ENCODE results near the gene MYF6. TPM values are rescaled to one million over a fixed set of nuclear protein-coding genes. Genes with fewer than 3 reads are reported as not detected.

Gene MYF6
- total and polyA plus RNA-seq, 3 experiments from 2014 or later, result not detected

GRCh38 chr12:80709811-80710726 is 2.6 kb downstream of the MYF6 start:
- no peaks in the 10 kb centered on the region for H3K9me3 ChIP-seq (ENCODE audit: low read length)
- no peak overlapping the region for H3K4me3 ChIP-seq (ENCODE audit: low read length)
- H3K27me3 ChIP-seq (ENCODE audit: insufficient read depth, low read length, poor library complexity, severe bottlenecking), result no peaks in the 10 kb centered on the region
- ChIA-PET CTCF (no interaction called here), POLR2A (no interaction called here)
- Mint-ChIP-seq H3K27me3 (peaks cover 16 to 35% of the 10 kb centered on the region in 2 donors), H3K4me3 (no peak overlapping the region), H3K36me3 (no peaks in the 10 kb centered on the region), H3K4me1 (no peaks in the 10 kb centered on the region), H3K27ac (no peak overlapping the region), H3K9me3 (peaks cover 10 to 20% (median 12%) of the 10 kb centered on the region in 5 donors)
- H3K4me1 ChIP-seq (ENCODE audit: insufficient read depth, low read length), result no peaks in the 10 kb centered on the region
- no peak for DNase-seq
- H3K36me3 ChIP-seq (ENCODE audit: insufficient read depth, low read length), result no peaks in the 10 kb centered on the region
- no peak overlapping the region for H3K27ac ChIP-seq (ENCODE audit: low read depth, low read length)

DNA sequence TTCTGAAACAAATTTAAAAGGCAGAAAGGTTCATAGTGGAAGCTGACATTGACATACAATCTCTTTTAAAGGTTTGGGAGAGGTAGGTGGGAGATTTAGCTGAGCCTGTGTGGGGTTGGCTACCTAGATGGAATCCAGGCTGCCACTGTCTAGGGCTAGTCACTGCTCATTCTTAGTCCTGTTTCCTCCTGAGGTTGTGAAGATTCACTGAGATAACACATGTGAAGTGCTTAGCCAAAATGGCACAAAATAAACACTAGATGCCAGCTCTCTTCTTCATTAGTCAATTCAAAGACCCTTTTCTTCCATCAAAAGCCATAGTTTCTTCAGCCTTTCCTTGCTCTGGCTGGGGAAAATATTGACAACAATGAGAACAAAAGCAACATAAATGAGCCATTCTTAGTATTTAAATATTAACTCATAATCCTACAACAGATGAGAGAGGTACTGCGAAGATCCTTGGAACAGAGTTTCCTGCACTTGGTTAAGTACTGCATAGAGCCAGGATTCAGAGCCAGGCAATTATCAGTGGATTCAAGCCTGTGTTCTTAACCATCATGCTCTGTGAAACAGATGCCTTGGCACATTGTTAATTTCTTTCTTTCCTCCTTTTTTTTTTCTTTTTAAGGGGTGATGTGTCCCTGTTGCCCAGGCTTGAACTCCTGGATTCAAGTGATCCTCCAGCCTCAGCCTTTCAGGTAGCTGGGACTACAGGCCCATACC is 3.5 kb downstream of the MYF6 start:
- Histone ChIP-seq H3K36me3 (ENCODE audit: insufficient read depth, low read length) (no peaks in the 10 kb centered on the region), H3K4me3 (ENCODE audit: low read length) (no peak overlapping the region), H3K27me3 (ENCODE audit: insufficient read depth, low read length, poor library complexity, severe bottlenecking) (no peaks in the 10 kb centered on the region), H3K27ac (ENCODE audit: low read depth, low read length) (no peak overlapping the region), H3K4me1 (ENCODE audit: insufficient read depth, low read length) (no peaks in the 10 kb centered on the region), H3K9me3 (ENCODE audit: low read length) (no peaks in the 10 kb centered on the region)
- POLR2A ChIA-PET, result no interaction called here
- peaks cover 16 to 34% of the 10 kb centered on the region in 2 donors for H3K27me3 Mint-ChIP-seq
- no peaks in the 10 kb centered on the region for H3K36me3 Mint-ChIP-seq
- no peaks in the 10 kb centered on the region for H3K4me1 Mint-ChIP-seq
- CTCF ChIA-PET, result no interaction called here
- DNase-seq, result no peak
- H3K4me3 Mint-ChIP-seq, result no peak overlapping the region
- peaks cover 9 to 17% (median 11%) of the 10 kb centered on the region in 5 donors for H3K9me3 Mint-ChIP-seq
- no peak overlapping the region for H3K27ac Mint-ChIP-seq

DNA sequence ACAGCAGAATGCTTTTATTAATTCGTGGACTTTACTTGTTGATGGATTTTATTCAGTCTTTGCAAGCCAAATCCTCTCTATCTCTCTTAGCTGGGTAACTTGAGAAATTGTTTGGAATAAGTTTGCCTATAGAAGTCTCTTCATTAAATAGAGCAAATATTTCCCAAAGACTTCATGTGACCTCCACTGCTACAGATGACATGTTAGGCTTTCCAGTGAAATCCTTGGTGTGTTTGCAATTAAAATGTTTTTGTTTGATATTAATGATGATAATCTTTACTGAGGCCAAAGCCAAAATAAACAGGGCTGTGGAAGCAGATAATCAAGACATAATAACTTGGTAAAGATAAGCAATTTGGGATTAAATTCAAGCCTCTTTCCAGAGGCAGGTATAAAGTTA is 4.4 kb downstream of the MYF6 start:
- CTCF ChIA-PET, result no interaction called here
- H3K27me3 Mint-ChIP-seq, result peaks cover 16 to 32% of the 10 kb centered on the region in 2 donors
- H3K4me1 Mint-ChIP-seq, result no peaks in the 10 kb centered on the region
- no peaks in the 10 kb centered on the region for H3K9me3 ChIP-seq (ENCODE audit: low read length)
- H3K36me3 ChIP-seq (ENCODE audit: insufficient read depth, low read length), result no peaks in the 10 kb centered on the region
- DNase-seq, result no peak
- H3K27ac Mint-ChIP-seq, result no peak overlapping the region
- peaks cover 5 to 17% (median 11%) of the 10 kb centered on the region in 5 donors for H3K9me3 Mint-ChIP-seq
- POLR2A ChIA-PET, result no interaction called here
- H3K4me3 ChIP-seq (ENCODE audit: low read length), result no peak overlapping the region
- H3K27me3 ChIP-seq (ENCODE audit: insufficient read depth, low read length, poor library complexity, severe bottlenecking), result no peaks in the 10 kb centered on the region
- no peaks in the 10 kb centered on the region for H3K4me1 ChIP-seq (ENCODE audit: insufficient read depth, low read length)
- H3K4me3 Mint-ChIP-seq, result no peak overlapping the region
- H3K27ac ChIP-seq (ENCODE audit: low read depth, low read length), result no peak overlapping the region
- no peaks in the 10 kb centered on the region for H3K36me3 Mint-ChIP-seq

- Histone ChIP-seq H3K36me3 (ENCODE audit: insufficient read depth, low read length) (no peaks in the 10 kb centered on the region), H3K27me3 (ENCODE audit: insufficient read depth, low read length, poor library complexity, severe bottlenecking) (no peaks in the 10 kb centered on the region), H3K4me1 (ENCODE audit: insufficient read depth, low read length) (no peaks in the 10 kb centered on the region), H3K27ac (ENCODE audit: low read depth, low read length) (no peak overlapping the region), H3K9me3 (ENCODE audit: low read length) (no peaks in the 10 kb centered on the region), H3K4me3 (ENCODE audit: low read length) (no peak overlapping the region)
- H3K36me3 Mint-ChIP-seq, result no peaks in the 10 kb centered on the region
- ChIA-PET POLR2A (no interaction called here), CTCF (no interaction called here)
- DNase-seq, result no peak
- H3K27me3 Mint-ChIP-seq, result peaks cover 14 to 24% of the 10 kb centered on the region in 2 donors
- H3K4me1 Mint-ChIP-seq, result no peaks in the 10 kb centered on the region
- no peak overlapping the region for H3K27ac Mint-ChIP-seq
- peaks cover 1 to 17% (median 5%) of the 10 kb centered on the region in 5 donors for H3K9me3 Mint-ChIP-seq
- H3K4me3 Mint-ChIP-seq, result no peak overlapping the region
These were observed 5.4 kb downstream of the MYF6 start for GRCh38 chr12:80712866-80713265.

DNA sequence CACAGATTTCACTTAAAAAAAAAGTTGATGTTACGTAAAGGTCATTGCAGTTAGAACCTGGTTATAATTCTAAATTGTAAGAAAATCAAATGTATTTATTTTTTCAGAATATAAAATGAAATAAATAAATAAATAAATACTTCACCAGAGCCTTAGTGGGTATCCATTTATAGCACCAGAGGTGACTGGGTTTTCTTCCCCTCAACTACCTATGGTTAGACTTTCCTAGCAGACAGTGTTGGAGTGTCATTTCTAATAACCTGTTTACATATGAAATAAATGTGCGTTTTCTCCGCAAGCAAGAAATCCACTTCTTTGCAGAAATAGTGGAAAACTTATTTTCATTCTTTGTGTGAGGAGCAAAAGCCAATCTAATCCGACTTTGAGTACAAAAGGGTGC is 6.0 kb downstream of the MYF6 start:
- no peak for DNase-seq
- Mint-ChIP-seq H3K4me3 (no peak overlapping the region), H3K27me3 (peaks cover 14 to 23% of the 10 kb centered on the region in 2 donors), H3K4me1 (no peaks in the 10 kb centered on the region), H3K36me3 (no peaks in the 10 kb centered on the region), H3K9me3 (peaks cover 1 to 17% (median 5%) of the 10 kb centered on the region in 5 donors), H3K27ac (no peak overlapping the region)
- Histone ChIP-seq H3K27ac (ENCODE audit: low read depth, low read length) (no peak overlapping the region), H3K9me3 (ENCODE audit: low read length) (no peaks in the 10 kb centered on the region), H3K4me3 (ENCODE audit: low read length) (no peak overlapping the region), H3K4me1 (ENCODE audit: insufficient read depth, low read length) (no peaks in the 10 kb centered on the region), H3K27me3 (ENCODE audit: insufficient read depth, low read length, poor library complexity, severe bottlenecking) (no peaks in the 10 kb centered on the region), H3K36me3 (ENCODE audit: insufficient read depth, low read length) (no peaks in the 10 kb centered on the region)
- POLR2A ChIA-PET, result no interaction called here
- CTCF ChIA-PET, result no interaction called here

GRCh38 chr12:80714055-80714454 is 6.6 kb downstream of the MYF6 start:
- peaks cover 0 to 14% (median 5%) of the 10 kb centered on the region in 5 donors for H3K9me3 Mint-ChIP-seq
- H3K27me3 ChIP-seq (ENCODE audit: insufficient read depth, low read length, poor library complexity, severe bottlenecking), result no peaks in the 10 kb centered on the region
- H3K4me3 Mint-ChIP-seq, result no peak overlapping the region
- POLR2A ChIA-PET, result no interaction called here
- peaks cover 11 to 18% of the 10 kb centered on the region in 2 donors for H3K27me3 Mint-ChIP-seq
- DNase-seq, result no peak
- H3K4me1 Mint-ChIP-seq, result no peaks in the 10 kb centered on the region
- H3K4me1 ChIP-seq (ENCODE audit: insufficient read depth, low read length), result no peaks in the 10 kb centered on the region
- H3K36me3 Mint-ChIP-seq, result no peaks in the 10 kb centered on the region
- no peaks in the 10 kb centered on the region for H3K9me3 ChIP-seq (ENCODE audit: low read length)
- H3K27ac ChIP-seq (ENCODE audit: low read depth, low read length), result no peak overlapping the region
- no peak overlapping the region for H3K27ac Mint-ChIP-seq
- H3K36me3 ChIP-seq (ENCODE audit: insufficient read depth, low read length), result no peaks in the 10 kb centered on the region
- H3K4me3 ChIP-seq (ENCODE audit: low read length), result no peak overlapping the region
- CTCF ChIA-PET, result no interaction called here

- Mint-ChIP-seq H3K4me1 (no peaks in the 10 kb centered on the region), H3K27me3 (peaks cover 10 to 13% of the 10 kb centered on the region in 2 donors), H3K27ac (no peak overlapping the region), H3K36me3 (no peaks in the 10 kb centered on the region), H3K9me3 (peaks cover 0 to 14% (median 5%) of the 10 kb centered on the region in 5 donors), H3K4me3 (no peak overlapping the region)
- Histone ChIP-seq H3K27me3 (ENCODE audit: insufficient read depth, low read length, poor library complexity, severe bottlenecking) (no peaks in the 10 kb centered on the region), H3K9me3 (ENCODE audit: low read length) (no peaks in the 10 kb centered on the region), H3K4me1 (ENCODE audit: insufficient read depth, low read length) (no peaks in the 10 kb centered on the region), H3K27ac (ENCODE audit: low read depth, low read length) (no peak overlapping the region), H3K4me3 (ENCODE audit: low read length) (no peak overlapping the region), H3K36me3 (ENCODE audit: insufficient read depth, low read length) (no peaks in the 10 kb centered on the region)
- ChIA-PET CTCF (no interaction called here), POLR2A (no interaction called here)
- DNase-seq, result no peak
These were observed 7.4 kb downstream of the MYF6 start for GRCh38 chr12:80714846-80715245.

- no peak overlapping the region for H3K4me3 ChIP-seq (ENCODE audit: low read length)
- no peak for DNase-seq
- H3K36me3 ChIP-seq (ENCODE audit: insufficient read depth, low read length), result no peaks in the 10 kb centered on the region
- H3K4me3 Mint-ChIP-seq, result no peak overlapping the region
- no peaks in the 10 kb centered on the region for H3K9me3 ChIP-seq (ENCODE audit: low read length)
- no peaks in the 10 kb centered on the region for H3K4me1 ChIP-seq (ENCODE audit: insufficient read depth, low read length)
- H3K27ac Mint-ChIP-seq, result no peak overlapping the region
- no peaks in the 10 kb centered on the region for H3K4me1 Mint-ChIP-seq
- no peak overlapping the region for H3K27ac ChIP-seq (ENCODE audit: low read depth, low read length)
- H3K27me3 ChIP-seq (ENCODE audit: insufficient read depth, low read length, poor library complexity, severe bottlenecking), result no peaks in the 10 kb centered on the region
- CTCF ChIA-PET, result no interaction called here
- H3K36me3 Mint-ChIP-seq, result no peaks in the 10 kb centered on the region
- POLR2A ChIA-PET, result no interaction called here
- peaks cover 2 to 13% of the 10 kb centered on the region in 2 donors for H3K27me3 Mint-ChIP-seq
- H3K9me3 Mint-ChIP-seq, result peaks cover 0 to 7% (median 2%) of the 10 kb centered on the region in 5 donors
These were observed 8.3 kb downstream of the MYF6 start for GRCh38 chr12:80715713-80716249.

Data from CD8-positive, alpha-beta memory T cell (primary cell).